Tibial artery (tissue), 4 donors: ENCODE data around the gene SLC16A14.

Experiments
- DNase-seq, 2 donors: peaks; one replicate each; pipeline ENCODE4 v3.0.0-alpha.2; 2019
- H3K27ac ChIP-seq, 2 donors: fragments of 200-600 bp; sonication (generic) in 1 of 2; 1 replicate in 1 of 2; 2 replicates in 1 of 2; pipeline ENCODE4 v1.5.1; 2018 to 2019; ENCODE audit warnings: mild to moderate bottlenecking in 1 of 2
- H3K27me3 ChIP-seq, 2 donors: fragments of 200-600 bp; sonication (generic) in 1 of 2; one replicate each; pipeline versions ENCODE4 v1.5.1 to v1.6.0; 2016 to 2019
- H3K36me3 ChIP-seq, 3 donors: fragments of 200-600 bp; sonication (generic) in 2 of 3; one replicate each; pipeline ENCODE4 v1.5.1; 2016 to 2019; ENCODE audit warnings: mild to moderate bottlenecking in 2 of 3
- H3K4me1 ChIP-seq, 4 donors: fragments of 200-600 bp; sonication (generic) in 2 of 4; 1 replicate in 3 of 4; 2 replicates in 1 of 4; pipeline ENCODE4 v1.5.1; 2016 to 2019
- H3K4me3 ChIP-seq, 2 donors: fragments of 200-600 bp; sonication (generic) in 1 of 2; 1 replicate in 1 of 2; 2 replicates in 1 of 2; pipeline ENCODE4 v1.5.1; 2018 to 2019; ENCODE audit warnings: mild to moderate bottlenecking in 2 of 2
- H3K9me3 ChIP-seq, 3 donors: fragments of 200-600 bp; sonication (generic) in 1 of 3; one replicate each; pipeline ENCODE4 v1.5.1; 2016 to 2019
- intact Hi-C: fragments of 100-400 bp; cut with DNase I; formaldehyde crosslinking; loops from one replicate; pipeline ENCODE4 v1.15.0; 2023; ENCODE audit warnings: low total_unique reads
- TF ChIP-seq, protein P1 (sequence below), 2 experiments: fragments of 200-600 bp in 1 of 2; fragments of 450-650 bp in 1 of 2; IDR thresholded peaks; one replicate each; pipeline ENCODE4 v1.5.1; 2017 to 2019; ENCODE audit warnings: antibody characterized with exemption in 2 of 2, mild to moderate bottlenecking in 1 of 2, moderate library complexity in 1 of 2

The SLC16A14 gene

GRCh38 chr2:229997565-229997964 lies 71.2 kb downstream of the SLC16A14 start:
- intact Hi-C loops, result no loop called here
- no peak overlapping the region for H3K27ac ChIP-seq
- H3K36me3 ChIP-seq, result no peaks in the 10 kb centered on the region
- H3K4me3 ChIP-seq, result no peak overlapping the region
- H3K9me3 ChIP-seq, result no peaks in the 10 kb centered on the region
- H3K27me3 ChIP-seq, result no peaks in the 10 kb centered on the region
- H3K4me1 ChIP-seq, result no peaks in the 10 kb centered on the region
- TF ChIP-seq, protein P1, sequence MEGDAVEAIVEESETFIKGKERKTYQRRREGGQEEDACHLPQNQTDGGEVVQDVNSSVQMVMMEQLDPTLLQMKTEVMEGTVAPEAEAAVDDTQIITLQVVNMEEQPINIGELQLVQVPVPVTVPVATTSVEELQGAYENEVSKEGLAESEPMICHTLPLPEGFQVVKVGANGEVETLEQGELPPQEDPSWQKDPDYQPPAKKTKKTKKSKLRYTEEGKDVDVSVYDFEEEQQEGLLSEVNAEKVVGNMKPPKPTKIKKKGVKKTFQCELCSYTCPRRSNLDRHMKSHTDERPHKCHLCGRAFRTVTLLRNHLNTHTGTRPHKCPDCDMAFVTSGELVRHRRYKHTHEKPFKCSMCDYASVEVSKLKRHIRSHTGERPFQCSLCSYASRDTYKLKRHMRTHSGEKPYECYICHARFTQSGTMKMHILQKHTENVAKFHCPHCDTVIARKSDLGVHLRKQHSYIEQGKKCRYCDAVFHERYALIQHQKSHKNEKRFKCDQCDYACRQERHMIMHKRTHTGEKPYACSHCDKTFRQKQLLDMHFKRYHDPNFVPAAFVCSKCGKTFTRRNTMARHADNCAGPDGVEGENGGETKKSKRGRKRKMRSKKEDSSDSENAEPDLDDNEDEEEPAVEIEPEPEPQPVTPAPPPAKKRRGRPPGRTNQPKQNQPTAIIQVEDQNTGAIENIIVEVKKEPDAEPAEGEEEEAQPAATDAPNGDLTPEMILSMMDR (IDR thresholded peaks at IDR 0.05), result no peak
- DNase-seq, result no peak

DNA sequence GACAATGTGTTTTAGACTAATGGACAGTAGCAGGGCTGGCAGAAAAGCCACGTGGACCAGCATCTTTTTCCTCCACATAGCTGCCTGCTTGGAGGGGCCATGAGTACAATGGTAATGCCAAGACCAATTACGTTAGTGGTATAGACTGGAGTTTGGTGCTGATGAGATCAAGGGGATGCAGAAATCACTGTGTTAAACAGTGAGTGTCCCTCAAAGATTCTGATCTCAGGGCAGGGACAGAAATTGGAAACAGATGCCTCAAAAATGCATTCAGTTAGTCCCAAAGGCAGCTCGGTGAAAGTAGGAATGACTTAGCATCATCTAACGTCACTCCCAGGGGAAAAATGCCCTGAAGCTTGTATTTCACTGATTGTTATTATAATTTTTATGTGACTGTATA lies 72.4 kb downstream of the SLC16A14 start:
- no peak overlapping the region for H3K4me3 ChIP-seq
- DNase-seq, result no peak
- no peaks in the 10 kb centered on the region for H3K27me3 ChIP-seq
- intact Hi-C loops, result no loop called here
- H3K9me3 ChIP-seq, result peaks cover 0 to 5% (median 0%) of the 10 kb centered on the region in 3 donors
- no peaks in the 10 kb centered on the region for H3K4me1 ChIP-seq
- no peaks in the 10 kb centered on the region for H3K36me3 ChIP-seq
- no peak overlapping the region for H3K27ac ChIP-seq
- TF ChIP-seq, protein P1 (IDR thresholded peaks at IDR 0.05), result no peak

DNA sequence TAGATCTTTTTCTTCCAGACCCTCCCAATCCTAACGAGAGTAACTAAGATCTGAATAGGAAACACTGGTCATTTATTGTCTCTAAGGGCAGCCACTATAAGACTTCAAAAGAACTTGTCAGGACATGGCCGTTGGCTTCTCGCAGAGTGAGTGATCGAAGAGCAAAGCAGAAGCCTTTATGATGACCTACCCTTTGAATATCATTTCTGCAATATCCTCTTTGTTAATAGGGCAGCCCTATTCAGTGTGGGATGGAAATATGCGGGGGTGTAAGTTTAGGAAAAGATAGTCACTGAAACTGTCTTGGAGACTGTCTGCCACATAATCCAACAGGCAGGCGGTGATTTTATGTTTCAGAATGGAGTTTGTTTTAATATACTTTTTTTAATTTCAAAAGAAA lies 75.5 kb downstream of the SLC16A14 start:
- TF ChIP-seq, protein P1 (IDR thresholded peaks at IDR 0.05), result no peak
- DNase-seq, result no peak
- peaks cover 0 to 5% (median 0%) of the 10 kb centered on the region in 3 donors for H3K9me3 ChIP-seq
- no peaks in the 10 kb centered on the region for H3K36me3 ChIP-seq
- intact Hi-C loops, result no loop called here
- no peaks in the 10 kb centered on the region for H3K4me1 ChIP-seq
- H3K27me3 ChIP-seq, result no peaks in the 10 kb centered on the region
- H3K27ac ChIP-seq, result no peak overlapping the region
- no peak overlapping the region for H3K4me3 ChIP-seq
